ENCODE measurements around the gene NELL1.

GRCh38 chr11:21545699-21546098 lies 876.3 kb downstream of the NELL1 start:
- TF ChIP-seq CTCF (IDR thresholded peaks at IDR 0.05) (no peak), EZH2phosphoT487 (IDR thresholded peaks at IDR 0.05) (no peak)

All from neural progenitor cell (in vitro differentiated cells).